Measurements from ENCODE around the gene RASSF6.
"Not testable (repeated sequence)": the region's sequence is repeated elsewhere in the genome, so short reads cannot be mapped to it uniquely, and the experiment has no call there.

Gene RASSF6

DNA sequence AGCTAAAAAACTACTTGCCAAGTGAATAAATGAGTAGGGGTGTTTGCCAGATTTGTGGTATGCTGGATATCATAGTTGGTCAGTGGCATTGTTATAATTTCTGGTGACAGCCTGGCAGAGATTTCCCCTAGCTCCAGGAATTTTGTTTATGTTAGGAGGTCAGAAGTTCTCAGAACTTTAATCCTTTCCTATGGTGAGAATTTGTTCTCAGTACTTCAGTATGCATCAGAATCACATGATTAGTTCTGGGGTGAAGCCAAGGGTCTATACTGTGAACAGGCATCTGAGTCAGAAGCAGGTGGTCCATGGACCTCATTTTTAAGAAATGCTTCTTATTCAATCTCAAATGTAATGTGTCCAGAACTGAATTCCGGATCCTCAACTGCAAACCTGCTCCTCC lies 10.5 kb downstream of the RASSF6 start:
- no peak for DNase-seq

- DNase-seq, result no peak
These were observed 11.3 kb downstream of the RASSF6 start for GRCh38 chr4:73608689-73609594.

DNA sequence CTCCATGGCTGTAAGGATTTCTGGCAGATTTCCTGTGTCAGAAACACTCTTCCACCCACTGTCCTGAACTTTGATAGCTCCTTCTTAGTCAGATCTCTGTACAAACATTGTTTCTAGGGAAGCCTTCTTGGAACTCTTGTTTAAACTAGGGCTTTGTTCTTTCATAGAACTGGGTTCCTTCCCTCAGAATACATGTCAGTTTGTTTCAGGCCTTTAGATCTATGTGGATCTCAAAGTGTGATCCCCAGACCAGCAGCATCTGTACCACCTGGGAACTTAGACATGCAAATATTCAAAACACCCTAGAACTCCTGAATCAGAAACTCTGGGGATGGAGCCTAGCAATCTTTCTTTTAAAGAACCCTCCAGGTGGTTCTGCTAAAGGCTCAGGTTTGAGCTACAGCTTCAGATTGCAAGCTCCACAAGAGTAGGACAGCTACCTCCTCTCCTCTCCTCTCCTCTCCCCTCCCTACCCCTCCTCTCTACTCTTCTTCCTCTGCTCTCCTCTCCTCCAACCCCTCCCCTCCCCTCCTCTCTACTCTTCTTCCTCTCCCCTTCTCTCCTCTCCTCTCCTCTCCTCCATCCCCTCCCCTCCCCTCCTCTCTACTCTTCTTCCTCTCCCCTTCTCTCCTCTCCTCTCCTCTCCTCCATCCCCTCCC lies 12.7 kb downstream of the RASSF6 start:
- no peak for DNase-seq

GRCh38 chr4:73606465-73606974 lies 13.7 kb downstream of the RASSF6 start:
- peak; percentile 77 for DNase-seq

DNA sequence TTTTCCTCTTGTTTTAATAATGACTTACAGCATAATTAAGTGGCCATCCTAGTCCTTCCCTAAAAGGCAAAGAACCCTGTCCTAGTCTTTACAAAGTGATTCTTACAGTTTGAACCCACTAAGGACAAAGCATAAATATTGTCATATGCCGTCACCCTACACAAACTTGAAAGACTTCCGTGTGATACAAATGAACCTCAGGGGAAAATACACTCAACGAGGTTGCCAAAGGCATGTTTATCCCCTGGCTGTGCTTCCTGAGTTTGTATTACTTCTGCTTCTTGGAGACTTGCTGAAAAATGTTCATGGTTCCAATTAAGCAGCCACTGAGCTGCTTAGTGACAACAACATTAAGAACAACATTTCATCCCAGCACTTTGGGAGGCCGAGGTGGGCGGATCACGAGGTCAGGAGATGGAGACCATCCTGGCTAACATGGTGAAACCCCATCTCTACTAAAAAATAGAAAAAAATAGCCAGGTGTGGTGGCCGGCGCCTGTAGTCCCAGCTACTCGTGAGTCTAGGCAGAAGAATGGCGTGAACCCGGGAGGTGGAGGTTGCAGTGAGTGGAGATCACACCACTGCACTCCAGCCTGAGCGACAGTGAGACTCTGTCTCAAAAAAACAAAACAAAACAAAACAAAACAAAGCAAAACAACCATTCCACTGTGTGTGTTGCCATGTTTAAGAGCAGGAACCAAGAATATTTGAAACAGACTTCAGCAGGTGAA lies 16.2 kb downstream of the RASSF6 start:
- no peak for DNase-seq

GRCh38 chr4:73603271-73603710 lies 16.9 kb downstream of the RASSF6 start:
- DNase-seq, result no peak

GRCh38 chr4:73600954-73601353 lies 19.3 kb downstream of the RASSF6 start:
- no peak for DNase-seq

DNA sequence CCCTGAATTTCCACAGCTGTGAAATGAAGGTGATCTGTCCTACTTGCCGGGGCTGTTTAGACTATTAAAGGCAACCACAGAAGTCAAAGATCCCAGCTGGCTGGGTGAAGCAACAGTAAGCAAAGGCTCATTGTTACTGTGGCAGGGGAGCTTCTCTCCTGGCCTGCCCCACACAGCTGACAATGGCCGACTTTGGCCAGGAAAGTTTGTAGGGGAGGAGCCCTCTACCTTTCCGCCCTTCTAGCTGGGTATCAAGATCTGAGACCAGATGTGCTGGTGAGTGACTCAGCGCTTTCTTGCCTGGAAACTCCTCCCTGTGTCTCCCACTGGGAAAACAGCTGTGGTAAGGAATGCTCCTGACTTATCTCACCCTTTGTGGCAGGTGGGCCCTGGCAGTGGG lies 21.1 kb downstream of the RASSF6 start:
- DNase-seq, result no peak

DNA sequence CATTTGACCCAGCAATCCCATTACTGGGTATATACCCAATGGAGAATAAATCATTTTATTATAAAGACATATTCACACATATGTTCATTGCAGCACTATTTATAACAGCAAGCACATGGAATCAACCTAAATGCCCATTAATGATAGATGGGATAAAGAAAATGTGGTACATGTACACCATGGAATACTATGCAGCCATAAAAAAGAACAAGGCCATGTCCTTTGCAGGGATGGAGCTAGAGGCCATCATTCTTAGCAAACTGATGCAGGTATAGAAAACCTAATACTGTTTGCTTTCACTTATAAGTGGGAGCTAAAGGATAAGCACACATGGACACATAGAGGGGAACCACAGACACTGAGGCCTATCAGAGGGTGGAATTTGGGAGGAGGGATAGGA lies 22.6 kb downstream of the RASSF6 start:
- no peak for DNase-seq

DNA sequence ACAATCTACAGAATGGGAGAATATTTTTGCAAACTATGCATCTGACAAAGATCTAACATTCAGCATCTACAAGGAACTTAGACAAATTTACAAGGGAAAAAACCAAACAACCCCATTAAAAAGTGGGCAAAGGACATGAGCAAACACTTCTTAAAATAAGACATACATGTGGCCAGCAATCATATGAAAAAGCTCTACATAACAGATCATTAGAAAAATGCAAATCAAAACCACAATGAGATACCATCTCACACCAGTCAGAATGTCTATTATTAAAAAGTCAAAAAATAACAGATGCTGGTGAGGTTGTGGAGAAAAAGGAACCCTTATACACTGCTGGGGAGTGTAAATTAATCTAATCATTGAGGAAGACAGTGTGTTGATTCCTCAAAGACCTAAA lies 23.1 kb downstream of the RASSF6 start:
- not testable (repeated sequence) for DNase-seq

GRCh38 chr4:73596001-73596400 lies 24.2 kb downstream of the RASSF6 start:
- DNase-seq, result no peak

DNA sequence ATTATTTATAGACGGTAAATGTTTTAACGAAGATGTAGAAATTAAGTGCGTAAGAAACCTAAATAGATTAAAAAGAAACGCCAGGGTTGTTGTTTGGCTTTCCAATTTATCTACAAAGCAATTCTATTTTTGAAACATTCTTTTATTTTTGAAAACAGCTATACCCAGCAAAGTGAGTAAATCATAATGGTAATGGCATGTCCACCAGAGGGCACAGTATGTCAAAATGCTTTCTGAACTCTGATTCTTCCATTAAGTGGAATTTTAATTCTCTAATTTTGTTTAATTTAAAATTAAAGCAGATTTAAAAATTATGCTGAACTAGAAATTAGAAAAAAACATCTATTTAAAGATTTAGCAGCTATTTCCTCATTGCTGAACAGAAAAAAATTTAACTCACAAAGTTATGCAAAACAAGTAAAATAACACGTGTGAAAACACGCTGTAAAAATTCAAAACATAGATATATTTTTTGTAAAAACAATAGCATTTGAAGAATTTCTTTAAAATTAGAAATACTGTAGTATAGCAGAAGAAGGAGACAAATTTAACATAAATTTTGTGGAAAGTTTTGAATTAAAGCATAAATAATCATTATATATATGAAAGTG lies 26.5 kb downstream of the RASSF6 start:
- no peak for DNase-seq

DNA sequence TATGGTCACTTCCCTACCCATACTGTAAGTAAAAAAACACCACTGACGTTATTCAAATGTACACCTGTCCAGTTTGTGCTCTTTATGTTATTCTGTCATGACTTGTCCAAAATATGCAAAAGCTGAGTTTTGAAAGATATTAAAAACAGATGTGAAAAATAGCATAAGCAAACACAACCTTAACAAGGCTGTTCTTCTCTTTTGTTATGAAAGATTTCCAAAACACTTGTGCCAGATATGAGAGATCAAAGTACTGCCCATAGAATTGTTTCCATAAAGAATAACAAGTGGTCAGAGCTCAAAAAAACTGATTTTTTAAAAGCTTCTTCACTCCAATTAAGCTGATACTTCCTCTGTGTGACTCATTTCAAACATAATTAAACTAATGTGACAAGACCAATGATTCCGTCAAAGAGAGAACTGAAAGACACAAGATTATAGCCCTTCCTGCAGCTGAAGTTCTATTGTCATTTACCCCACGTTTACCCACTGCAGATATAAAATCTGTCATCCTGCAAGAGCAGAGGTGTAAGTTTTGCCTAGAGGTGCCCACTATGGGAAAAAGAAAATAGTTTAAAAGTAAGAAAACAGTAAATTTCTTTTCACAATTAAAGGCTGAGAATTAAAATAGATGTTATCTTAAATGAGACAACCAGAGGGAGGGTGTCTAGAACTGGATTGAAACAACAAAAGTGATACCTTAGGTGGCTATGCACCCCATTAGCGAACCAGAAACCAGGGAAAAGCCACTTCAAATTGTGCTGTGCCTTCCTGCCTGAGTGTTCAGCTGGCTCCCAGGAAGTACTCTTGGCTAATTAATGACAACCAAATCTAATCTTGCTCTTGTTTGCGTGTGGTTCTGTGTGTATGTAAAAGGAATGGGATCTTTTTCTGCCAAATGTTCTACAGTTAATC lies 30.1 kb downstream of the RASSF6 start:
- DNase-seq, result peak; percentile 70

- peak; percentile 50 for DNase-seq
These were observed 30.9 kb downstream of the RASSF6 start for GRCh38 chr4:73589261-73589847.

GRCh38 chr4:73588613-73589012 lies 31.6 kb downstream of the RASSF6 start:
- no peak for DNase-seq

GRCh38 chr4:73586666-73587065 lies 33.6 kb downstream of the RASSF6 start:
- no peak for DNase-seq

- no peak for DNase-seq
These were observed 34.2 kb downstream of the RASSF6 start for GRCh38 chr4:73586040-73586439.

DNA sequence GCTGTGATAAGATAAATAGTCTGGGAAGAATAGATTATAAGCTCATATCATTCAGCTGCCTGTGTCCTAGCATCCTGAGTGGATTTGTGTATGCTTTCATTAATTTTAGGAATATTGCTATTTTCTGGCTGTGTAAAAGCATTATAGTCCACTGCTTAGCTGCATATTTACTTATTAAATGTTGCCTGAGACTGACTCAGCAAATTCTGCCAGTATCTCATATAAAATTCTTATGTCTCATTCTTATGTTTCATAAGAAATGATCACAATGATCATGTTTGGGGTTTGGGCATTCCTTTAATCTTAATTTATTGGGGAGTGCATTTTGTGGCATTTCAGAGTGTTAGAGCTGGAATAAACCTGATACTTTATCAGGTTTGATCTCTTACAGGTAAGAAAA lies 34.9 kb downstream of the RASSF6 start:
- no peak for DNase-seq

DNA sequence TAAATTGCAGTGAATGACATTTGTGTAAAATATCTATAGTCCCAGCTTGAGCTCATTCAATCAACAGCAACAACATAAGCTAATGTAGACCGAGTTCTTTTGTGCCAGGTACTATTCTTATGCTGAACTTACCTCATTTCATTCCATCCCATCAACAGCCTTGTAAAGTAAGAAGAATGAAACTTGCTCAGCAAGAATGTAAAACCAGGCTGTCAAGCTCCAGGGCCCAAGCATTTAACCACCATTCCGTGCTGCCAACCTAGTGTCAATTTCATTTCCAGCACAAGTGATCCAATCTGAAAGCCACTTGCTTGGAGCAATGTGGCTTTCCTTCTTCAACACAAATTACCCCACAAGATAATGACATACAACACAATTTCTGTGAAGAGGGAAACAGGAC lies 36.6 kb downstream of the RASSF6 start:
- no peak for DNase-seq

DNA sequence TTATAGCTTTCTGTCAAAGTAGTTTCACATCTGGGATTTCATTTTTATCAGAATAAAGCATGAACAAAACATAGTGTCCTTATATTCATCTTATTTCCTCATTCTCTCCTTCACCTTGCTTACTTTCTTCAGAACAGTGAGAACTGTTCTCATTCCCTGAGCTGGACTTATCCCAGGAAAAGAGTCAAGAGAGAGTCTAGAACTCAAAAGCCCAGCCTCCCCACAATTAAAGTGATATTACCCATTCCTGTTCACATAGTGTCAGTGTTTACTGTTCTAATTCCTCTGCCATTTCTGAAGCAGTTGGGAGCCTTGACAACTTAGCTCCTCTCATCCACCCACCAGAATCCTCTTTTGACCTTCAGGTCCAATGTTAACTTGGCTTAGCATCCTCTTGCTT lies 42.9 kb downstream of the RASSF6 start:
- DNase-seq, result no peak

DNA sequence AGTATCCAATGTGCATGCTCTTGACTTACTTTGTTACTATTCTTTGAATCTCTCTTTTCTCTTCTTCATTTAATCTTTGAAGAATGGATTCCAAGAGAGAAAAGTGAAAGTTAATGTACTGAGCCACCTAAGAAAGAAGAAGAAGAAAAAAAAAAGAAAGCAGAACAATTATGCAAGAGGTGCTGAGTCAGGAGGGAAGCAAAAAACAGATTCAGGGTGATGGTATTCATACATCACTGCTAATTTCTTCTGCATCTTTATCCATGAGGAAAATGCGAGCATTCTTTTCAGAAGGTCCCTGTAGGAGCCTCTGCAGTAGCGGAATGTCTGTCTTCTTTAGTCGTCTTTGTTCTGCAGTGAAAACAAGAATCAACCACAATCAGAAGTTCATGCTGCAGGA lies 43.9 kb downstream of the RASSF6 start:
- DNase-seq, result no peak
